Activated naive CD8-positive, alpha-beta T cell treated with anti-CD3 and anti-CD28 coated beads, Interleukin-2, amount 50 U/mL, for 16 hours (primary cell): ENCODE results near the gene TMEM221.
A peak's percentile ranks its signal among the peaks of the same experiment; 100 is the strongest.

ENCODE experiments used
- DNase-seq: peaks from one replicate; pipeline ENCODE4 v3.0.0-alpha.2; 2020; ENCODE audit warnings: low read depth, low spot score

Gene TMEM221

GRCh38 chr19:17441241-17442021 is 7.0 kb downstream of the TMEM221 start:
- no peak for DNase-seq

GRCh38 chr19:17436874-17437267 is 11.6 kb downstream of the TMEM221 start:
- DNase-seq = no peak

- no peak for DNase-seq
Measured at GRCh38 chr19:17436094-17436873, 12.2 kb downstream of the TMEM221 start.

- no peak for DNase-seq
Measured at GRCh38 chr19:17435218-17435617, 13.2 kb downstream of the TMEM221 start.

- no peak for DNase-seq
Measured at GRCh38 chr19:17431417-17431816, 17.1 kb downstream of the TMEM221 start.

GRCh38 chr19:17429641-17430113 is 18.8 kb downstream of the TMEM221 start:
- DNase-seq = no peak

GRCh38 chr19:17424743-17425365 is 23.6 kb downstream of the TMEM221 start:
- no peak for DNase-seq

- no peak for DNase-seq
Measured at GRCh38 chr19:17423429-17424208, 24.8 kb downstream of the TMEM221 start.

GRCh38 chr19:17421942-17422341 is 26.5 kb downstream of the TMEM221 start:
- DNase-seq = no peak

- no peak for DNase-seq
Measured at GRCh38 chr19:17420475-17420924, 28.0 kb downstream of the TMEM221 start.

GRCh38 chr19:17419621-17420474 is 28.6 kb downstream of the TMEM221 start, which contains the start of gene MVB12A:
Gene MVB12A, plus strand, starts transcription at chr19:17420047. Its CDS starts 89 bp downstream, at chr19:17420136.
- peak; percentile 89 for DNase-seq

- no peak for DNase-seq
Measured at GRCh38 chr19:17419154-17419620, 29.3 kb downstream of the TMEM221 start.

GRCh38 chr19:17418710-17419109 is 29.8 kb downstream of the TMEM221 start:
- DNase-seq = no peak

- no peak for DNase-seq
Measured at GRCh38 chr19:17415121-17415520, 33.3 kb downstream of the TMEM221 start.

- no peak for DNase-seq
Measured at GRCh38 chr19:17414097-17414496, 34.4 kb downstream of the TMEM221 start.

GRCh38 chr19:17411801-17412200 is 36.7 kb downstream of the TMEM221 start:
- DNase-seq = no peak

- DNase-seq = no peak
Measured at GRCh38 chr19:17409990-17410389, 38.5 kb downstream of the TMEM221 start.

GRCh38 chr19:17406887-17407196 is 41.6 kb downstream of the TMEM221 start:
- DNase-seq = no peak

GRCh38 chr19:17406046-17406886 is 42.2 kb downstream of the TMEM221 start:
- DNase-seq = no peak
